ENCODE data around the gene LRRC23. TPM values are rescaled to one million over a fixed set of nuclear protein-coding genes. Genes with fewer than 3 reads are reported as not detected.

LRRC23 gene
- total and polyA plus RNA-seq, 9 of the 15 experiments (the other 6 are each of a cell fraction or from before 2014, with no cell fraction given): 2.2 to 7.0 (median 3.0) TPM

DNA sequence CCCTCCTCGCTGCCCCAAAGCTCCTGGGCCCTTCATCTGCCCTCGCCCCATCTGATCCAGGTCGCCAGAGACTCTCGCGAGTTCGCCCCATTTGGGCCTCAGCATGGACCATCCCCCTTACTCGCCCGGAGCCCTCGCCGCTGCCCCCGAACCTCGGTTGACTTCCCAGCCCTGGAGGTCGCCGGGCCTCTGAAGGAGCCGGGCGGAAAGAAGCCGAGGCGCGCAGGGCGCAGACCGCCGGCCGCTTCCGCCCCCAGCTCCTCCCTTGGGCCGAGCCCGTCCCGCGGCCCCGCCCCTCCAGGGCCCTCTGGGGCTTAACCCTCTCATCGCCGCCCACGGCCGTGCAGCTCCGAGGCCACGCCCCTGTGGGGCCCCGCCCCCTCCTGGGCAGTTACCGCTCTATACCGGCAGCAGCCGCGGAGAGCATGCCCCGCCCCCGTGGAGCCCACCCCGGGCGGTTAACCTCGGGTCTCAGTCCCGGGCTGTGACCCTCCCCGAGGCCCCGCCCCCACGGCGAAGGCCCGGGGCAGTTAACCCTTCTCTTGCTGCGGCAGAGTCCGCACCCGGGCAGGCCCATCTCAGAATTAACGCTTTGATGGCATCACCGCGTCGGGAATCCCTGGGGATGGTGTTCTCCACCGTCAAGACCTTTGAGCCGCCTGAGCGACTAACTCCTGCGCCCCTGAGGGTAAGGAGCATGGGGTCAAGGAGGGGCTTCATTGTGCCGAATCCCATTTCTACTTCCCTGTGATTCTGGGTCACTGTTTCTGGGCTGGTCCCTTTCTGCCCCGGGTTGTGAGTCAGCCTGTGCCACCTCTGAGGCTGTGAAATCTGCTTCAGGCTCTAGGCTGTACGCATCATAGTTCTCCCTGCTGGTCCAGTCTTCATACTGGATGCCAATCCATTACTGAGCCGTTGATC lies 31.3 kb upstream of the LRRC23 start, which contains the start of gene SPSB2 (continued):
- TF ChIP-seq, protein P1, sequence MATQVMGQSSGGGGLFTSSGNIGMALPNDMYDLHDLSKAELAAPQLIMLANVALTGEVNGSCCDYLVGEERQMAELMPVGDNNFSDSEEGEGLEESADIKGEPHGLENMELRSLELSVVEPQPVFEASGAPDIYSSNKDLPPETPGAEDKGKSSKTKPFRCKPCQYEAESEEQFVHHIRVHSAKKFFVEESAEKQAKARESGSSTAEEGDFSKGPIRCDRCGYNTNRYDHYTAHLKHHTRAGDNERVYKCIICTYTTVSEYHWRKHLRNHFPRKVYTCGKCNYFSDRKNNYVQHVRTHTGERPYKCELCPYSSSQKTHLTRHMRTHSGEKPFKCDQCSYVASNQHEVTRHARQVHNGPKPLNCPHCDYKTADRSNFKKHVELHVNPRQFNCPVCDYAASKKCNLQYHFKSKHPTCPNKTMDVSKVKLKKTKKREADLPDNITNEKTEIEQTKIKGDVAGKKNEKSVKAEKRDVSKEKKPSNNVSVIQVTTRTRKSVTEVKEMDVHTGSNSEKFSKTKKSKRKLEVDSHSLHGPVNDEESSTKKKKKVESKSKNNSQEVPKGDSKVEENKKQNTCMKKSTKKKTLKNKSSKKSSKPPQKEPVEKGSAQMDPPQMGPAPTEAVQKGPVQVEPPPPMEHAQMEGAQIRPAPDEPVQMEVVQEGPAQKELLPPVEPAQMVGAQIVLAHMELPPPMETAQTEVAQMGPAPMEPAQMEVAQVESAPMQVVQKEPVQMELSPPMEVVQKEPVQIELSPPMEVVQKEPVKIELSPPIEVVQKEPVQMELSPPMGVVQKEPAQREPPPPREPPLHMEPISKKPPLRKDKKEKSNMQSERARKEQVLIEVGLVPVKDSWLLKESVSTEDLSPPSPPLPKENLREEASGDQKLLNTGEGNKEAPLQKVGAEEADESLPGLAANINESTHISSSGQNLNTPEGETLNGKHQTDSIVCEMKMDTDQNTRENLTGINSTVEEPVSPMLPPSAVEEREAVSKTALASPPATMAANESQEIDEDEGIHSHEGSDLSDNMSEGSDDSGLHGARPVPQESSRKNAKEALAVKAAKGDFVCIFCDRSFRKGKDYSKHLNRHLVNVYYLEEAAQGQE (IDR thresholded peaks at IDR 0.05; ENCODE audit: borderline replicate concordance): peak; percentile 80
- TF ChIP-seq, protein P1 (CRISPR knock-in tag; IDR thresholded peaks at IDR 0.05; ENCODE audit: low read depth): no peak
- TF ChIP-seq FOXK2 (conservative IDR thresholded peaks at IDR 0.05 in 1 of 2, IDR thresholded peaks at IDR 0.05 in 1 of 2; ENCODE audit: low read depth in 2 of 2): no peak
- peak; percentile 45; the same call in 1 of the 2 replicates for TF ChIP-seq MXI1 (IDR thresholded peaks at IDR 0.05; ENCODE audit: low read depth, low read length)
- no peak for TF ChIP-seq PRPF4 (IDR thresholded peaks at IDR 0.05; ENCODE audit: insufficient read depth, low read depth, low read length, poor library complexity, severe bottlenecking)
- peak; percentile 86 for TF ChIP-seq GABPA (tag; conservative IDR thresholded peaks at IDR 0.05; ENCODE audit: low read depth)
- TF ChIP-seq TRIM24 (IDR thresholded peaks at IDR 0.05): 0 out of 4 replicates have a peak, but pooled peaks of 1 of the 2 experiments have one; percentile 10
- 0 out of 2 replicates have a peak, but pooled peaks have one; percentile 44 for TF ChIP-seq KAT7 (CRISPR knock-in tag; IDR thresholded peaks at IDR 0.05; ENCODE audit: borderline replicate concordance)
- peak; percentile 82 for TF ChIP-seq POLR2G (IDR thresholded peaks at IDR 0.05; ENCODE audit: low read depth, low read length)
- peak; percentile 36 for TF ChIP-seq POLR2AphosphoS5 (IDR thresholded peaks at IDR 0.05; ENCODE audit: control insufficient read depth, insufficient read depth, low read depth, low read length)
- peak; percentile 49; the same call in 1 of the 2 replicates for TF ChIP-seq ZFX (CRISPR knock-in tag; IDR thresholded peaks at IDR 0.05)
- no peak for TF ChIP-seq JUNB (CRISPR knock-in tag; conservative IDR thresholded peaks at IDR 0.05)
- TF ChIP-seq ZNF282 (CRISPR knock-in tag; IDR thresholded peaks at IDR 0.05): no peak
- TF ChIP-seq CHD2 (IDR thresholded peaks at IDR 0.05; ENCODE audit: low read depth, low read length): peak; percentile 68
- peak in 1 of 2 experiments; percentile 6; a peak in 1 of 4 replicates for TF ChIP-seq HDAC1 (IDR thresholded peaks at IDR 0.05)
